IPS DF 6.9 (cell line): ENCODE measurements around the gene NUP62.

Experiments
- DNase-seq: peaks from one replicate; pipeline ENCODE4 v3.0.0-alpha.2; 2013; ENCODE audit warnings: low read depth, low spot score
- H3K27ac ChIP-seq: one replicate; pipeline ENCODE4 v1.5.1; 2013; ENCODE audit warnings: low read length, control low read depth
- H3K27me3 ChIP-seq: 2 replicates; pipeline ENCODE4 v1.6.1; 2013; ENCODE audit warnings: mild to moderate bottlenecking, low read length; ENCODE audit not compliant: control insufficient read depth, insufficient read depth
- H3K36me3 ChIP-seq: 2 replicates; pipeline ENCODE4 v1.6.1; 2013; ENCODE audit warnings: low read length; ENCODE audit not compliant: control insufficient read depth, insufficient read depth
- H3K4me1 ChIP-seq: 2 replicates; pipeline ENCODE4 v1.6.1; 2013; ENCODE audit warnings: low read length; ENCODE audit not compliant: control insufficient read depth, insufficient read depth
- H3K4me3 ChIP-seq: 2 replicates; pipeline ENCODE4 v1.5.1; 2013; ENCODE audit warnings: mild to moderate bottlenecking, low read length
- H3K9me3 ChIP-seq: 2 replicates; pipeline ENCODE4 v1.6.1; 2013; ENCODE audit warnings: low read length, inconsistent platforms; ENCODE audit not compliant: control insufficient read depth, insufficient read depth
- WGBS: extraction: QIAGEN DNeasy Blood & Tissue Kit; methylation state at CpG from one replicate; pipeline ENCODE4 v1.1.7; 2013; ENCODE audit warnings: mixed read lengths, missing lambda C conversion rate; ENCODE audit not compliant: insufficient read length, insufficient coverage; 5-methylcytosine and 5-hydroxymethylcytosine counted together

NUP62 gene

GRCh38 chr19:49889038-49889686 is 40.1 kb downstream of the NUP62 start:
- no peak for DNase-seq
- Histone ChIP-seq H3K9me3 (no peaks in the 10 kb centered on the region), H3K4me3 (no peak overlapping the region), H3K27me3 (no peaks in the 10 kb centered on the region), H3K4me1 (peaks cover 2% of the 10 kb centered on the region; the same call in 1 of the 2 replicates), H3K27ac (no peak overlapping the region), H3K36me3 (peaks cover 11% of the 10 kb centered on the region)
- WGBS = no CpG with 5 or more reads among the region's 23 CpGs

GRCh38 chr19:49888510-49888824 is 40.8 kb downstream of the NUP62 start:
- Histone ChIP-seq H3K27me3 (no peaks in the 10 kb centered on the region), H3K4me3 (no peak overlapping the region), H3K4me1 (peaks cover 2% of the 10 kb centered on the region; the same call in 1 of the 2 replicates), H3K36me3 (peaks cover 17% of the 10 kb centered on the region), H3K9me3 (no peaks in the 10 kb centered on the region), H3K27ac (no peak overlapping the region)
- DNase-seq = no peak
- WGBS = no CpG with 5 or more reads among the region's 18 CpGs

GRCh38 chr19:49887665-49888509 is 41.4 kb downstream of the NUP62 start:
- Histone ChIP-seq H3K4me3 (no peak overlapping the region), H3K27ac (no peak overlapping the region), H3K4me1 (peaks cover 2% of the 10 kb centered on the region; the same call in 1 of the 2 replicates), H3K36me3 (peaks cover 22% of the 10 kb centered on the region), H3K9me3 (no peaks in the 10 kb centered on the region), H3K27me3 (no peaks in the 10 kb centered on the region)
- DNase-seq = no peak
- no CpG with 5 or more reads among the region's 54 CpGs for WGBS

GRCh38 chr19:49887037-49887664 is 42.2 kb downstream of the NUP62 start:
- no CpG with 5 or more reads among the region's 23 CpGs for WGBS

GRCh38 chr19:49884760-49885159 is 44.5 kb downstream of the NUP62 start:
- no peaks in the 10 kb centered on the region for H3K9me3 ChIP-seq
- H3K36me3 ChIP-seq = peaks cover 46% of the 10 kb centered on the region

More at GRCh38 chr19:49887037-49887664, 42.2 kb downstream of the NUP62 start:
- Histone ChIP-seq H3K27ac (no peak overlapping the region), H3K36me3 (peaks cover 29% of the 10 kb centered on the region), H3K27me3 (no peaks in the 10 kb centered on the region), H3K4me1 (peaks cover 2% of the 10 kb centered on the region; the same call in 1 of the 2 replicates), H3K4me3 (no peak overlapping the region), H3K9me3 (no peaks in the 10 kb centered on the region)
- no peak for DNase-seq

GRCh38 chr19:49884109-49884508 is 45.2 kb downstream of the NUP62 start:
- DNase-seq = no peak
- no peaks in the 10 kb centered on the region for H3K27me3 ChIP-seq
- H3K4me3 ChIP-seq = no peak overlapping the region
- peaks cover 1% of the 10 kb centered on the region for H3K4me1 ChIP-seq
- WGBS = no CpG with 5 or more reads among the region's 18 CpGs
- peaks cover 46% of the 10 kb centered on the region for H3K36me3 ChIP-seq
- H3K9me3 ChIP-seq = no peaks in the 10 kb centered on the region
- H3K27ac ChIP-seq = no peak overlapping the region

More at GRCh38 chr19:49884760-49885159, 44.5 kb downstream of the NUP62 start:
- Histone ChIP-seq H3K27me3 (no peaks in the 10 kb centered on the region), H3K27ac (no peak overlapping the region), H3K4me3 (no peak overlapping the region), H3K4me1 (no peaks in the 10 kb centered on the region; the same call in 1 of the 2 replicates)
- DNase-seq = no peak
- no CpG with 5 or more reads among the region's 3 CpGs for WGBS

- Histone ChIP-seq H3K4me3 (no peak overlapping the region), H3K9me3 (no peaks in the 10 kb centered on the region), H3K36me3 (peaks cover 46% of the 10 kb centered on the region), H3K27me3 (no peaks in the 10 kb centered on the region), H3K4me1 (peaks cover 3% of the 10 kb centered on the region), H3K27ac (no peak overlapping the region)
- no peak for DNase-seq
- WGBS = no CpG with 5 or more reads among the region's 5 CpGs
Measured at GRCh38 chr19:49883094-49883493, 46.2 kb downstream of the NUP62 start.

- Histone ChIP-seq H3K36me3 (peaks cover 46% of the 10 kb centered on the region), H3K4me3 (no peak overlapping the region)
- WGBS = no CpG with 5 or more reads among the region's 14 CpGs
Measured at GRCh38 chr19:49882643-49883042, 46.7 kb downstream of the NUP62 start.

GRCh38 chr19:49881672-49882394 is 47.5 kb downstream of the NUP62 start:
- peaks cover 3% of the 10 kb centered on the region for H3K4me1 ChIP-seq
- no peak overlapping the region for H3K4me3 ChIP-seq
- H3K36me3 ChIP-seq = peaks cover 43% of the 10 kb centered on the region
- WGBS = no CpG with 5 or more reads among the region's 31 CpGs
- no peak for DNase-seq
- no peaks in the 10 kb centered on the region for H3K9me3 ChIP-seq
- H3K27me3 ChIP-seq = no peaks in the 10 kb centered on the region
- no peak overlapping the region for H3K27ac ChIP-seq

More at GRCh38 chr19:49882643-49883042, 46.7 kb downstream of the NUP62 start:
- H3K27me3 ChIP-seq = no peaks in the 10 kb centered on the region
- no peak overlapping the region for H3K27ac ChIP-seq
- DNase-seq = no peak
- no peaks in the 10 kb centered on the region for H3K9me3 ChIP-seq
- peaks cover 3% of the 10 kb centered on the region for H3K4me1 ChIP-seq

- Histone ChIP-seq H3K27me3 (no peaks in the 10 kb centered on the region), H3K4me1 (peaks cover 3% of the 10 kb centered on the region), H3K27ac (no peak overlapping the region), H3K4me3 (no peak overlapping the region), H3K9me3 (no peaks in the 10 kb centered on the region), H3K36me3 (peaks cover 43% of the 10 kb centered on the region)
- DNase-seq = no peak
- WGBS = no CpG with 5 or more reads among the region's 17 CpGs
Measured at GRCh38 chr19:49881186-49881585, 48.1 kb downstream of the NUP62 start.
